Activated CD4-positive, CD25-positive, alpha-beta regulatory T cell treated with anti-CD3 and anti-CD28 coated beads, Interleukin-2, amount 50 U/mL, for 72 hours (primary cell): ENCODE measurements around the gene C20orf96.
"Not testable (repeated sequence)": the region's sequence is repeated elsewhere in the genome, so short reads cannot be mapped to it uniquely, and the experiment has no call there.

ENCODE experiments used
- DNase-seq: peaks from one replicate; pipeline ENCODE4 v3.0.0; 2021

Gene C20orf96

DNA sequence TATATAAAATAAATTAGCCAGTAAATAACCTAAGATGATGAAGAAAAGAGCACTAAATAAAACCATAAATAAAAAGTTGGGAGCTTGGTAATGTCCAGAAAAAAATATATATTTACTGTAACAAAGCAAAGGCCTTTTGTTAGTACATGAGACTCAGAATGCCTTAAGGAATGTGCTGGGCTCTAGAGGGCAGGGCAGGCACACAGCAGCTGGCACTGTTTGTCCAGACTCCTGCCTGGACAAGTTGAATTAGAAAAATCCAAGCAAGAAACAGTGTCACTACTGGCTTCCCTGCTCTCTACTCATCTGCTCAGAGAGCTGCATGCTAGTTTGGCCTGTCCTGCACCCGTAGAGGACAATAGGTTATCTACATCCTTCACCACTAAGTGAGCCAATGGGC lies 54.7 kb downstream of the C20orf96 start:
- DNase-seq, result no peak

DNA sequence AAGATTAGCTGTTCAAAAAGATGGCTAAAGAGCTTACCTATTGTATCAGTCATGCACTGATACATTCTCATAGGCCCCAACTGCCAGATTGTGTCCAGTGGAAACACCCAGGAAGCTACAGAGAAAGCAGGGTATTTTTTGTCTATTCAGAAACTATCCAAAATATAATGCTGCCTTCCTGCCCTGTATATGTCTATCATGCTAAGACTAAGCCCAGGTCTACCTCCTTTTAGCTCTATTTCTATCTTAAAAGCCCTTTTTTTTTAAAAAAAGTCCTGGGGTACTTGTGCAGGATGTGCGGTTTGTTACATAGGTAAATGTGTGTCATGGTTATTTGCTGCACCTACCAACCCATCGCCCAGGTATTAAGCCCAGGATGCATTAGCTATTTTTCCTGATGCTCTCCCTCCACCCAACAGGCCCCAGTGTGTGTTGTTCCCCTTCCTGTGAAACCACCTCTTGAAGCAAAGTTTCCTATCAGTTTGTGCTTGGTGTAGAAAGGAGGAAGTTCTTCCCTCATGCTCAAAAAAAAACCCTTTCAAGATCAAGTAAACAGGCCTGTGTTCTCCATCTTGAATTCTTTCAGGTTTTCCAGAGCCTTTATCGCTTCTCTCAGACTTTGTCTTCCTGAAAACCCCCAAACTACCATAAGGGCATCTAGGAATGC lies 63.0 kb downstream of the C20orf96 start:
- DNase-seq, result no peak

GRCh38 chr20:226958-227357 lies 63.6 kb downstream of the C20orf96 start, which contains the start of gene DEFB129:
Gene DEFB129, plus strand, starts transcription at chr20:227258. Its CDS starts 31 bp downstream, at chr20:227289.
- DNase-seq, result no peak

DNA sequence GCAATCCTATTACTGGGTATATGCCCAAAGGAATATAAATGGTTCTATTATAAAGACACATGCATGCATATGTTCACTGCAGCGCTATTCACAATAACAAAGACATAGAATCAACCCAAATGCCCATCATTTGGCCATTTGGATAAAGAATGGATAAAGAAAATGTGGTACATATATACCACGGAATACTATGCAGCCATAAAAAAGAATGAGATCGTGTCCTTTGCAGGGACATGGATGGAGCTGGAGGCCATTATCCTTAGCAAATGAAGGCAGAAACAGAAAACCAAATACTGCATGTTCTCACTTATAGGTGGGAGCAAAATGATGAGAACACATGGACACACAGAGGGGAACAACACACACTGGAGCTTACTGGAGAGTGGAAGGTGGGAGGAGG lies 64.7 kb downstream of the C20orf96 start:
- not testable (repeated sequence) for DNase-seq

DNA sequence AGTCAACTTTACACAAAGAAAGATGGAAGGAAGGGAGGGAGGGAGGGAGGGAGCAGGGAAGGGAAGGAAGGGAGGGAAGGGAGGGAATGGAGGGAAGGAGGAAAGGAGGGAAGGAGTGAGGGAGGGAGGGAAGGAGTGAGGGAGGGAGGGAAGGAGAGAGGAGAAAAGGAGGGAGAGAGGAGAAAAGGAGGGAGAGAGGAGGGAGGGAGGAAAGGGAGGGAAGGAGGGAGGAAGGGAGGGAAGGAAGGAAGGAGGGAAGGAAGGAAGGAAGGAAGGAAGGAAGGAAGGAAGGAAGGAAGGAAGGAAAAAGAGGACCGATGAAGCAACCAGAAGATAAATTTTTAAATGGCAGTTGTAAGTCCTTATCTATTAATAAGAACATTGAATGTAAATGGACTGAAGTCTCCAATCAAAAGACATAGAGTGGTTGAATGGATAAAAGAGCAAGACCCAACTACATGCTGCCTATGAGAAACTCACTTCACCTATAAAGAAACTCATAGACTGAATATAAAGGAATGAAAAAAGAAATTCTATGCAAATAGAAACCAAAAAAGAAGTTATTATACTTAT lies 69.2 kb downstream of the C20orf96 start:
- no peak for DNase-seq
